ENCODE measurements around the gene MSRB1. TPM values are rescaled to one million over a fixed set of nuclear protein-coding genes. Genes with fewer than 3 reads are reported as not detected.
"Not testable (repeated sequence)": the region's sequence is repeated elsewhere in the genome, so short reads cannot be mapped to it uniquely, and the experiment has no call there.

The MSRB1 gene
- total RNA-seq, 4 donors from 2014 or later = 5.0 to 43.7 (median 12.4) TPM

DNA sequence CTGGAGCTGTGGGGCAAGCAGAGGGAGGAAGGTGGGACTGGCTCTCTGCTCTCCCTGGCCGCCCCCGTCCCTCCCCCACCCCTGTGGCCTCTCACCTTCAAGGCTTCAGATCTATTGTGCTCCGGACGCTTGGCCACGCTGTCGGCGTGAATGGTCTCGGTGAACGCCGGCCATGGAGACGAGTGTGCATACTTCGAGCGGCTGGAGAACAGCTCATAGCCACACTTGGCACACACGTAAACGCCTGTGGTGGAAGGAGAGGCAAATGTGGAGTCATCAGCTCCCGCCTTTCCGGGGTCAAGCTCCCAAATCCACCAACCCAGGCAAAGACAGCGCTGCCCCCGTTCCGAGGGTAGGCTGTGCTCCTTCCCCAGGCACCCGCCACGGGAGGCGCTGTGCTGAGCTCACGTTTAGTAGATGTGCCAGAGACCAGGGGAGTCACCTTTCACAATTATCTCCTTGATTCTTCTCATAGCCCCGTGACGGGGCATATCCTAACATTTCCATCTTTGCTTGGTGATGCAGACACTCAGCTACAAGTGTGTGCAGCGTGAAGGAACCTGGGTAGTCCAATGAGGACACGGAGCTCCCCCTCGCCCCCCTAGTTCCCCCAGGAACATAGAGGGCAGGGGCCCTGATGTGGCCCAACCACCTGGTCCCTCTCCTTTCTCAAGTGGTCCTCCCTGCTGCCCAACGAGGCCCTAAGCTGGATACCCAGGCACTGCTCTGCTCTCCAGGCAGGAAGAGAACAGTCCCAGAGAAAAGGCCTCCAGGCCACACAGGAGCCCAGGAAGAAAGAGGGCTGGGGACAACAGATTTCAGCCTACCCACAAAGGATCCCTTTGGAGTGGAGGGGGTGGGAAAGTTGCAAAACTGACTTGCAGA, 1.6 kb downstream of the MSRB1 start:
- Histone ChIP-seq H3K9me3 (no peaks in the 10 kb centered on the region), H3K4me3 (replicated peaks in 1 of 3) (no peak overlapping the region), H3K4me1 (peaks cover 8 to 20% of the 10 kb centered on the region in 2 donors), H3K27me3 (no peaks in the 10 kb centered on the region), H3K27ac (no peak overlapping the region), H3K36me3 (peaks cover 0 to 7% of the 10 kb centered on the region in 2 donors)
- TF ChIP-seq CTCF (IDR thresholded peaks at IDR 0.05) (no peak), POLR2A (IDR thresholded peaks at IDR 0.05) (no peak)
- intact Hi-C loops (cut with DNase I) = no loop called here
- WGBS, 2 donors = 85 to 90% methylated on average over 24 to 29 of the region's 30 CpGs
- DNase-seq = no peak

GRCh38 chr16:1940273-1941161, 2.5 kb downstream of the MSRB1 start:
- Histone ChIP-seq H3K27ac (no peak overlapping the region), H3K4me3 (replicated peaks in 1 of 3) (no peak overlapping the region), H3K27me3 (no peaks in the 10 kb centered on the region), H3K36me3 (peaks cover 0 to 7% of the 10 kb centered on the region in 2 donors), H3K9me3 (no peaks in the 10 kb centered on the region), H3K4me1 (peaks cover 8 to 20% of the 10 kb centered on the region in 2 donors)
- no peak for TF ChIP-seq POLR2A (IDR thresholded peaks at IDR 0.05)
- TF ChIP-seq CTCF (IDR thresholded peaks at IDR 0.05) = no peak
- DNase-seq = no peak
- 93 to 94% methylated on average over 11 to 23 of the region's 23 CpGs for WGBS, 2 donors
- intact Hi-C loops (cut with DNase I) = no loop called here

- WGBS, 2 donors = 95 to 97% methylated on average over 8 of the region's 8 CpGs
- H3K4me1 ChIP-seq = peaks cover 8 to 20% of the 10 kb centered on the region in 2 donors
- H3K27me3 ChIP-seq; H3K9me3 ChIP-seq; H3K36me3 ChIP-seq; DNase-seq; intact Hi-C loops (cut with DNase I); H3K27ac ChIP-seq; H3K4me3 ChIP-seq (replicated peaks in 1 of 3): not testable (repeated sequence)
These were observed 3.2 kb downstream of the MSRB1 start for GRCh38 chr16:1939833-1940232.

GRCh38 chr16:1938910-1939309, 4.1 kb downstream of the MSRB1 start:
- Histone ChIP-seq H3K9me3 (no peaks in the 10 kb centered on the region), H3K4me1 (peaks cover 8 to 20% of the 10 kb centered on the region in 2 donors), H3K27me3 (no peaks in the 10 kb centered on the region), H3K36me3 (peaks cover 0 to 7% of the 10 kb centered on the region in 2 donors), H3K4me3 (replicated peaks in 1 of 3) (no peak overlapping the region), H3K27ac (no peak overlapping the region)
- no peak for TF ChIP-seq POLR2A (IDR thresholded peaks at IDR 0.05)
- TF ChIP-seq CTCF (IDR thresholded peaks at IDR 0.05) = no peak
- intact Hi-C loops (cut with DNase I) = no loop called here
- no peak for DNase-seq
- WGBS, 2 donors = 90 to 95% methylated on average over 16 to 17 of the region's 17 CpGs

DNA sequence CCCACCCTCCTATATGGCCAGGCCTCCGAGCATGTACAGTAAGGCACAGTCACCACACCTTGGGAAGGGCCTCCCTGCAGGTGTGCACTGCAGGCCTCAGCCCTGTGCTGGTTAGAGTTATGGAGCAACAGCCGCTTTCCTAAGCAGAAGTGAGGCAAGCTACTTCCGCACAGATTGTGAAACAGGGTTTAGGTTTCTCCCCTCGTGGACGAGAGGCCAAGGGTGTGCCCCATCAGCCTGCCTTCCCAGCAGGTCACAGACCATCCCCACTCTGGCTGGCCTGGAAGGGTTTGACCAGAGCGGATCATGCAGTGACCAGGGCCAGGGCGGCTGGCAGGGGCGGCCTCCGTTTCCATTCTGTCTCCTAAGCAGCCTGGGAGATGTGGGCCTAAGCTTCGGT, 4.7 kb downstream of the MSRB1 start:
- H3K36me3 ChIP-seq = peaks cover 0 to 7% of the 10 kb centered on the region in 2 donors
- no peak for DNase-seq

More for the DNA sequence above, 4.7 kb downstream of the MSRB1 start:
- H3K27me3 ChIP-seq = no peaks in the 10 kb centered on the region
- H3K4me3 ChIP-seq (replicated peaks in 1 of 3) = no peak overlapping the region
- TF ChIP-seq POLR2A (IDR thresholded peaks at IDR 0.05) = no peak
- TF ChIP-seq CTCF (IDR thresholded peaks at IDR 0.05) = no peak
- H3K9me3 ChIP-seq = no peaks in the 10 kb centered on the region
- no peak overlapping the region for H3K27ac ChIP-seq
- 95 to 99% methylated on average over 10 of the region's 10 CpGs for WGBS, 2 donors
- intact Hi-C loops (cut with DNase I) = no loop called here
- H3K4me1 ChIP-seq = peaks cover 8 to 15% of the 10 kb centered on the region in 2 donors
